ENCODE measurements around the gene CNTNAP5. TPM values are rescaled to one million over a fixed set of nuclear protein-coding genes. Genes with fewer than 3 reads are reported as not detected.

CNTNAP5 gene
- total RNA-seq, 1 donor from 2014 or later = not detected

DNA sequence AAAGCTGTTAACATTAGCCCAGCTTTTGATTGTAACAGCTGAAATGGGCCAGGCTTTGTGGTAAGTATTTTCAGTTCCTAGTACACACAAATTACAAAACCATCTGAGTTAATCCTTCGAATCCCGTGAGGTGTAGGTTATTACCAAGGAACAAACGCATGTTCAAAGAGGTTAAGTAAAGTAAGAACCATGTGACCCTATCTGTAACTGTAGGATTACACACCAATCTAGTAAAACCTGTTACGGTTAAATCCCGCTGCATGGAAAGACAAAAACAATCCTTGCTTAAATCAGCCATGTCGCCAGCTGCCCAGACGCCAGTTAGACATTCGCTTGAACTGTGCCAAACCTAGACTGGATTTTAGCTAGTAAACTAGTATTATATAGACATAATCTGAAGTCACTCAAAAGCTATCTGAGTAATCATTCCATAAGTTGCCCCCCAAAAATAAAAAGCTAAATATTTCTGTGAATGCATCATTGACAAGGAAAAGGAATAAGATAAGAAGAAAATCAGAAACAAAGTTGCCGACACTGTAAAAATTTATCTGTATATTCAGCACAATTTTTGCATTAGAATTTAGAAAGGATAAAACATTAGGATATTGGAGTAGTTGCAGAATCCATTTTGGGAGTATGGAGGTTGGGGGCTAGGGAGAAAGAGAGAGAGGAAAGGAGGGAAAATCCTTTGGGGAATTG is 638.0 kb downstream of the CNTNAP5 start:
- H3K4me3 Mint-ChIP-seq (ENCODE audit: low read depth) = no peak overlapping the region
- H3K4me1 Mint-ChIP-seq (ENCODE audit: low read depth) = no peaks in the 10 kb centered on the region
- H3K9me3 Mint-ChIP-seq = peaks cover 20% of the 10 kb centered on the region
- no peak overlapping the region for H3K27ac Mint-ChIP-seq
- intact Hi-C loops (cut with micrococcal nuclease) = no loop called here
- no peak for DNase-seq (ENCODE audit: low spot score)
- no peaks in the 10 kb centered on the region for H3K27me3 Mint-ChIP-seq (ENCODE audit: low read depth)
- no peaks in the 10 kb centered on the region for H3K36me3 Mint-ChIP-seq (ENCODE audit: low read depth)

- H3K27ac Mint-ChIP-seq = no peak overlapping the region
- intact Hi-C loops (cut with micrococcal nuclease) = no loop called here
- no peaks in the 10 kb centered on the region for H3K27me3 Mint-ChIP-seq (ENCODE audit: low read depth)
- no peaks in the 10 kb centered on the region for H3K36me3 Mint-ChIP-seq (ENCODE audit: low read depth)
- DNase-seq (ENCODE audit: low spot score) = no peak
- peaks cover 20% of the 10 kb centered on the region for H3K9me3 Mint-ChIP-seq
- no peak overlapping the region for H3K4me3 Mint-ChIP-seq (ENCODE audit: low read depth)
- no peaks in the 10 kb centered on the region for H3K4me1 Mint-ChIP-seq (ENCODE audit: low read depth)
These were observed 638.5 kb downstream of the CNTNAP5 start for GRCh38 chr2:124663645-124663997.

GRCh38 chr2:124664363-124664762 is 639.3 kb downstream of the CNTNAP5 start:
- no peaks in the 10 kb centered on the region for H3K27me3 Mint-ChIP-seq (ENCODE audit: low read depth)
- H3K9me3 Mint-ChIP-seq = peaks cover 17% of the 10 kb centered on the region
- H3K4me3 Mint-ChIP-seq (ENCODE audit: low read depth) = no peak overlapping the region
- intact Hi-C loops (cut with micrococcal nuclease) = no loop called here
- no peak for DNase-seq (ENCODE audit: low spot score)
- no peaks in the 10 kb centered on the region for H3K36me3 Mint-ChIP-seq (ENCODE audit: low read depth)
- no peaks in the 10 kb centered on the region for H3K4me1 Mint-ChIP-seq (ENCODE audit: low read depth)
- H3K27ac Mint-ChIP-seq = no peak overlapping the region

DNA sequence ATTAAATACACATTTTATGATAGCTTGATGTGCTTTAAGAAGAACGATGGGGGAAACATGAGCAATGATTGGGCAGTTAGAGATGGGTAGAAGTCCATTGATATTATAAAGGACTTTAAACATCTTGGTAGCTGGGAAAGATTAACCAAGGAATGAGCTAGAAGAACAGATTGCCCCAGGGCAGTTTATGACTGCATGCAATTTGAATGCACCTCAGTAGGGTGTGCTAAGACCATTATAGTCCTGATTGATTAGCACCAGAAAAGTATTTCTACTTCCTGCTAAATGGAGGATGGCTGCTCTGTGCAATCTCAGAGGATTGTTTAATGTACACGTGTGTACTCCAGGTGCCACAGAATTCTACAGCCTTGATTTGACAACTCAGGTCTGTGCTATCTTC is 641.9 kb downstream of the CNTNAP5 start:
- Mint-ChIP-seq H3K4me3 (ENCODE audit: low read depth) (no peak overlapping the region), H3K36me3 (ENCODE audit: low read depth) (no peaks in the 10 kb centered on the region), H3K27me3 (ENCODE audit: low read depth) (no peaks in the 10 kb centered on the region), H3K9me3 (peaks cover 21% of the 10 kb centered on the region), H3K27ac (no peak overlapping the region), H3K4me1 (ENCODE audit: low read depth) (no peaks in the 10 kb centered on the region)
- DNase-seq (ENCODE audit: low spot score) = no peak
- intact Hi-C loops (cut with micrococcal nuclease) = no loop called here

DNA sequence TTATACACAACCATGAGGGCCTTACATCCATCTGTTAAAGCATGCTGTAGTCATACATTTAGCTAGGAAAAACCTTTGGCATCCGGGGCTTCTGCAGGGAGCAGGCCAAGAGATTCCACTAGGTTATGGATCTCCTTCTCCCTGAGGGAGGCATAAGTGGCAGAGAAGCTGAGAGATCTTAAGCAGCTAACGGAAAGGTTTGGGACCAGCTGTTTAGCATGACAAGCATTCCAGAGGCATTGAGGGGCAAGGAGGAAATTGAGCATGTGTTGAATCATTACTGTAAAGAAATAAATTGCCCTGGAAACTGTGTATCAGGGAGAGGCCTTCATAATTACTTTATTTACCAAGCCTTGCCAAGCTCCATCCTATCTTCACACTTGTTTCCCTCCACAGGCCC is 643.1 kb downstream of the CNTNAP5 start:
- H3K9me3 Mint-ChIP-seq = peaks cover 20% of the 10 kb centered on the region
- H3K36me3 Mint-ChIP-seq (ENCODE audit: low read depth) = no peaks in the 10 kb centered on the region
- no peak overlapping the region for H3K27ac Mint-ChIP-seq
- no peaks in the 10 kb centered on the region for H3K27me3 Mint-ChIP-seq (ENCODE audit: low read depth)
- no peaks in the 10 kb centered on the region for H3K4me1 Mint-ChIP-seq (ENCODE audit: low read depth)
- no peak overlapping the region for H3K4me3 Mint-ChIP-seq (ENCODE audit: low read depth)
- intact Hi-C loops (cut with micrococcal nuclease) = no loop called here
- DNase-seq (ENCODE audit: low spot score) = no peak

DNA sequence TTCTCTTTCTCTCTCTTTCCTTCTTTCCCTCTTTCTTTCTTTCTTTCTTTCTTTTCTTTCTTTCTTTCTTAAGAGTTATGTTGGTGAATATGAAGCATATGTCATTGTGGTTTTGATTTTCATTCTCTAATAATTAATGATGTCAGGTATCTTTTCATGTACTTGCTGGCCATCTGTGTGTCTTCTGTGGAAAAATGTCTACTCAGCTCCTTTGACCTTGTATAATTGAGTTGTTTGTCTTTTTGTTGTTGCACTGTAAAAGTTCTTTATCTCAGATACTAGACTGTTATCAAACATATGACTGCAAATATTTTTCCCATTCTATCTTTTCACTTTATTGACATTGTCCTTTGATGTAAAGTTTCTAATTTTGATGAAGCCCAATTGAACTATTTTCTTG is 645.1 kb downstream of the CNTNAP5 start:
- intact Hi-C loops (cut with micrococcal nuclease) = no loop called here
- Mint-ChIP-seq H3K27ac (no peak overlapping the region), H3K9me3 (peaks cover 21% of the 10 kb centered on the region), H3K27me3 (ENCODE audit: low read depth) (no peaks in the 10 kb centered on the region), H3K4me1 (ENCODE audit: low read depth) (no peaks in the 10 kb centered on the region), H3K36me3 (ENCODE audit: low read depth) (no peaks in the 10 kb centered on the region), H3K4me3 (ENCODE audit: low read depth) (no peak overlapping the region)
- DNase-seq (ENCODE audit: low spot score) = no peak

DNA sequence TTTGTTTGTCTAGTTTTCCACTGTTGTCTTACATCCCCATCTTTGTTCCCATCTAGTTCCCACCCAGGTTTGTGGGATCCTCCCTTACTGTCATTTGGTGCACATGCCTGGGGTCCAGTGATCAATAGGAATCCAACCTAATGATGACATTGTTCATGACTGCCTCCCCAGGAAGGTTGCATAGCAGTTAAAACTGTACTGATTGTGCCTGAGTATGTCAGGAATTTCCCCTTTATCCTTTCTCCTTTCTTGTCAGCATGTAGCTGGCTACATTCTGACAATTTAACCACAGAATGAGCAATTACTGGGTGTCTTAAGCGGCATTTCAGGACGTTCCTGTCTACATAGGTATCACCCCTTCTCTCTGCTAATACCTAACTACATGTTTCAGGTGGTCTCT is 653.0 kb downstream of the CNTNAP5 start:
- Mint-ChIP-seq H3K36me3 (ENCODE audit: low read depth) (no peaks in the 10 kb centered on the region), H3K4me1 (ENCODE audit: low read depth) (no peaks in the 10 kb centered on the region), H3K27ac (no peak overlapping the region), H3K4me3 (ENCODE audit: low read depth) (no peak overlapping the region), H3K9me3 (peaks cover 36% of the 10 kb centered on the region), H3K27me3 (ENCODE audit: low read depth) (no peaks in the 10 kb centered on the region)
- DNase-seq (ENCODE audit: low spot score) = no peak
- intact Hi-C loops (cut with micrococcal nuclease) = no loop called here

- H3K27ac Mint-ChIP-seq = no peak overlapping the region
- H3K4me3 Mint-ChIP-seq (ENCODE audit: low read depth) = no peak overlapping the region
- no peaks in the 10 kb centered on the region for H3K27me3 Mint-ChIP-seq (ENCODE audit: low read depth)
- peaks cover 51% of the 10 kb centered on the region for H3K9me3 Mint-ChIP-seq
- no peaks in the 10 kb centered on the region for H3K4me1 Mint-ChIP-seq (ENCODE audit: low read depth)
- intact Hi-C loops (cut with micrococcal nuclease) = no loop called here
- H3K36me3 Mint-ChIP-seq (ENCODE audit: low read depth) = no peaks in the 10 kb centered on the region
- DNase-seq (ENCODE audit: low spot score) = no peak
These were observed 658.7 kb downstream of the CNTNAP5 start for GRCh38 chr2:124683536-124684428.

GRCh38 chr2:124689348-124689747 is 664.3 kb downstream of the CNTNAP5 start:
- no peak overlapping the region for H3K27ac Mint-ChIP-seq
- no peak overlapping the region for H3K4me3 Mint-ChIP-seq (ENCODE audit: low read depth)
- DNase-seq (ENCODE audit: low spot score) = no peak
- H3K9me3 Mint-ChIP-seq = peaks cover 59% of the 10 kb centered on the region
- no peaks in the 10 kb centered on the region for H3K36me3 Mint-ChIP-seq (ENCODE audit: low read depth)
- H3K27me3 Mint-ChIP-seq (ENCODE audit: low read depth) = no peaks in the 10 kb centered on the region
- no peaks in the 10 kb centered on the region for H3K4me1 Mint-ChIP-seq (ENCODE audit: low read depth)
- intact Hi-C loops (cut with micrococcal nuclease) = no loop called here

- intact Hi-C loops (cut with micrococcal nuclease) = no loop called here
- no peak for DNase-seq (ENCODE audit: low spot score)
- Mint-ChIP-seq H3K4me1 (ENCODE audit: low read depth) (no peaks in the 10 kb centered on the region), H3K36me3 (ENCODE audit: low read depth) (no peaks in the 10 kb centered on the region), H3K27ac (no peak overlapping the region), H3K9me3 (peaks cover 52% of the 10 kb centered on the region), H3K27me3 (ENCODE audit: low read depth) (no peaks in the 10 kb centered on the region), H3K4me3 (ENCODE audit: low read depth) (no peak overlapping the region)
These were observed 667.1 kb downstream of the CNTNAP5 start for GRCh38 chr2:124692216-124692615.

DNA sequence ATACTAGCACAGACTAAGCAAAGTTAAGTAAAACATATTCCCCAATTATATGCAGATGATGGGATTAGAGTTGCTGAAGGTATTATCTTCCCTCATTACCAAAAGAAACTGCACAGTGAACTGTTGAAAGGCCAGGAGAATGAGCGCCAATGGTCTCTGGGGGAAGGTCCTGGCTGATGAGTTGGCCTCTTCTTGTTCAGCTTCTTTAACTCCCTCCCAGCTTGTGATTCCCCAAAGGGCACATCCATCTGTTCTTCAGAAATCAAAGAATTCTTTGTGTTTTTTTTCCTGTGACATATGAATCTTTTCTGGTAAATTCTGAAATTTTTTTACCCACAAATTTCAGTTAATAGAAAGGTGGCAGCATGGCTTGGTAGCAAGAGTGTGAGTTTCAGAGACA is 667.6 kb downstream of the CNTNAP5 start:
- Mint-ChIP-seq H3K27ac (no peak overlapping the region), H3K36me3 (ENCODE audit: low read depth) (no peaks in the 10 kb centered on the region), H3K4me1 (ENCODE audit: low read depth) (no peaks in the 10 kb centered on the region), H3K9me3 (peaks cover 48% of the 10 kb centered on the region), H3K4me3 (ENCODE audit: low read depth) (no peak overlapping the region), H3K27me3 (ENCODE audit: low read depth) (no peaks in the 10 kb centered on the region)
- DNase-seq (ENCODE audit: low spot score) = no peak
- intact Hi-C loops (cut with micrococcal nuclease) = no loop called here

- H3K27ac Mint-ChIP-seq = no peak overlapping the region
- H3K36me3 Mint-ChIP-seq (ENCODE audit: low read depth) = no peaks in the 10 kb centered on the region
- no peak for DNase-seq (ENCODE audit: low spot score)
- intact Hi-C loops (cut with micrococcal nuclease) = no loop called here
- peaks cover 45% of the 10 kb centered on the region for H3K9me3 Mint-ChIP-seq
- no peaks in the 10 kb centered on the region for H3K27me3 Mint-ChIP-seq (ENCODE audit: low read depth)
- H3K4me3 Mint-ChIP-seq (ENCODE audit: low read depth) = no peak overlapping the region
- no peaks in the 10 kb centered on the region for H3K4me1 Mint-ChIP-seq (ENCODE audit: low read depth)
These were observed 668.1 kb downstream of the CNTNAP5 start for GRCh38 chr2:124693156-124693555.

DNA sequence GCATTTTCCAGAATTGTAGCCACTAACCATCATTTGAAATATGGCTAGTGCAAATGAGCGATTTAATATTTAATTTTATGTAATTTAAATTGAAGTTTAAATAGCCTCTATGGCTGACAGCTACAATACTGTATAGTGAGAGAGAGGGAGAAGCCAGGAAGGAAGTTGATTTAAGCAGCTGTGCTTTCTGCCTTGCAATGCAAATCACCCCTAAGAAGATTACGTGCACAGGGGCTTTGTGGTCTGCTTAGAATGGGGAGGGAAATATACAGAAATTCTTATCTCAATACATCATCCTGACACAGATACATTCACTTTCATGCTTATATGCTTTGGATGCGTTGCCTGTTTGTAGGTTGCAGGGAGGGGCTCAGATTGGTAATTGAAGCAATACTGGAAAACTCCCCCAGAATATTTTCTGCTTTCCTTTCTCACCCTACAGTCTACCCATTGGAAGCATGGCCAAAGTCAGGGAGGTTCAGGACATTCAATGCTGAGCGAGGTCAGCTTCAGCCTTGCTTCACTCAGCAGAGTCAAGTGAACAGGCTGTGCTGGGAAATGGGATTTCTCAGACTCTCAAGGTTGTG is 674.0 kb downstream of the CNTNAP5 start:
- no peak overlapping the region for H3K27ac Mint-ChIP-seq
- H3K36me3 Mint-ChIP-seq (ENCODE audit: low read depth) = no peaks in the 10 kb centered on the region
- peaks cover 28% of the 10 kb centered on the region for H3K9me3 Mint-ChIP-seq
- H3K27me3 Mint-ChIP-seq (ENCODE audit: low read depth) = no peaks in the 10 kb centered on the region
- H3K4me3 Mint-ChIP-seq (ENCODE audit: low read depth) = no peak overlapping the region
- intact Hi-C loops (cut with micrococcal nuclease) = no loop called here
- no peak for DNase-seq (ENCODE audit: low spot score)
- no peaks in the 10 kb centered on the region for H3K4me1 Mint-ChIP-seq (ENCODE audit: low read depth)
